NAMALWA (cell line): ENCODE results near the gene PPP1R1B.

Experiments used
- DNase-seq: peaks from one replicate; pipeline ENCODE4 v3.0.0-alpha.2; 2015; ENCODE audit warnings: low spot score

PPP1R1B gene

DNA sequence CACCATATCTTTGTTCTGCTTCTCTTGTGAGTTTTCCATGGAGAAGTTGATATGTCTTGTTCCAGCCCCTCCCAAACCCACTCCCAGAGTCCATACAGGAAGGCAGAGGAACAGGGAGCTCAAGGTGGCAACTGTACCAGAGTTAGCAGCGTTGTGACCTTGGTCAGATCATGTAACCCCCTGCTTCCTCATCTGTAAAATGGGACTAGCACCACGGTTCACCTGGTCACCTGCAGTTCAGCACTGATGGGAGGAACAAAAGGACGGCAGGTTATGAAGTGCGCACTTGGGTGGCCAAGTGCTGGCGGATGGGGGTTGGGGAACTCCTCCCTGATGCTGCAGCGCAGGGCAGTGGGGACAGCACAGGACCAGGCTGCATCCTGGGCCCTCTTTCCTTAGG lies 11.3 kb upstream of the PPP1R1B start:
- DNase-seq: no peak

DNA sequence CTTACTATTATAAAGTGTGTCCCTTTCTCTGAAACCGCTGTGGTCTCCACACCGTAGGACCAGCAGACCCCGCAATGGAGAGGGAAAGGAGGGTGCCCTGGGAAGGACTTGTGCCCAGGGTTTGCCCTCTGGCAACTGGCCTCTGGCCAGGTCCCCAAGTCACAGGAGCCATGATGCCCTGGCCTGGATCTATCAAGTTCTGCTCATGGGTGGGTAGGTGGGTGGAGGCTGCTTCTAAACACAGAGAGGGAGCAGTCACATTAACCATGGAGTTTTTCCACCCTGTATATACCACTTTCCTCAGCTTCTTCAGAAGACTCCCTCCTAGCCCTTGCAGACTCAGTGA lies 9.7 kb upstream of the PPP1R1B start:
- DNase-seq: no peak

DNA sequence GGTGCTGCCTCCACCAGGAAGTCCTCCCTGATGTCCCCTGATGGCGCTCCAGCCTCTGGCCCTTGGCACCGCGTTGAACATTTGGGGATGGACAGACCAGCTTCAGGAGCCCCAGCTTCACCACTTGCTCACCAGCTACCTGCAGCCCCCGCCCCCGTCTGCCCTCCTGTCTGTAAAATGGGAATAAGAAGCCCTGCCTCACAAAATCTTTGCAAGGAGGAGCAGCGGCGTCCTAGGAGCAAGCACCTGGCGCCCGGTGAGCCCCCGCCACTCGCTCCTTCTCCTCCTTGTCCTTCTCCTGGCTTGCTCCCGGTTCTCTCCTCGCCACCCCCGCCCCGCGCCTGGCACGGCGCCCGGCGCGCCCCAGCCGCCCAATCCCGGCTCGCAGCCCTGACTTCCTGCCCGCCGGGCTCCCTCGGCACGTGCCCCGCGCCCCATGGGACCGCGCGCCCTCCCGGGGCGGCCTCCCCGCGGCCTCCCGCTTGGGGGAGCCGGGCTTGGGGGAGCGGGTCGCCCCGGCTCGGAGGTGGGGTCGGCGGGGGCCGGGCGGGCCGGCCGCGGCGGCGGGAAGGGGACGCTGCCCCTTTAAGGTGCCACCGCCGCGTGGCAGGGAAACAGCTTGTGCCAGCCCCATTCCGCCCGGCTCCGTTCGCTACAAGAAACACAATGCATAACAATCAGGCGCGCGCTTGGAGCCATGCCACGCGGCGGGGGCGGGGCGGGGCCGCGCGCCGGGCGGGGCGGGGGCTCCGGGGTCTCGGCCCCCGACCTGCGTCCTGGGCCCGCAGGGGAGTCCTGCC lies 9.1 kb upstream of the PPP1R1B start:
- DNase-seq: peak; percentile 66

DNA sequence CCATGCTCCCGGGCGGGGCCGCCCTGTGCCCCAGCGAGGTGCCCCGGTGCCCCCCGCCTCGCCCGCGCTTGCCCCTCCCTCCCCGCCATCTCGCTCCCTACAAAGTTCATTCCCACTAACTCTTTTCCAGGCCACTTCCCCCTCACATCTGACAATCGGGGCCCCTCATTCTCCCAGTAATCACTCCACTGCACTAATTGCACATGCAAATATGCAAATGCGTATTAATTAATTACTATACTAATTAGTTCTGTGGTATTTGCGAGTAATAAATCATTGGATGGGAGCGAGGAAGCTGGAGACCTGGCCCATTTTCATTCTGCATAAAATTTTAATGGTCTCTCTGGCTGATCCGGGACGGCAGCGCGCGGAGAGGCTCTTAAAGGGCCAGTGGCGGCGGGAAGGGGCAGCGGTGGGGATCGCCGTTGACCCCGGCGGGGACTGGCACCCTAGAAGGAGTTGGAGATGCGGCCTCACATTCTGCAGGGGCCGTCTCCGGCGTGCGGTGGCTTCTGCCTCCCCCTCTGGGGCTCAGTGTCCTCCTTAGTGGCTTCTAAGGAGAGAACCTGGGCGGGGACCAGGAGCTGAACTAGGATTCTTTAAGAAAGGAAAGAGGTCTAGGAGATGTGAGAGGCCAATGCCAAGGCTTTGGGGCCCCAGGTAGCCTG lies 8.4 kb upstream of the PPP1R1B start:
- DNase-seq: peak; percentile 33

DNA sequence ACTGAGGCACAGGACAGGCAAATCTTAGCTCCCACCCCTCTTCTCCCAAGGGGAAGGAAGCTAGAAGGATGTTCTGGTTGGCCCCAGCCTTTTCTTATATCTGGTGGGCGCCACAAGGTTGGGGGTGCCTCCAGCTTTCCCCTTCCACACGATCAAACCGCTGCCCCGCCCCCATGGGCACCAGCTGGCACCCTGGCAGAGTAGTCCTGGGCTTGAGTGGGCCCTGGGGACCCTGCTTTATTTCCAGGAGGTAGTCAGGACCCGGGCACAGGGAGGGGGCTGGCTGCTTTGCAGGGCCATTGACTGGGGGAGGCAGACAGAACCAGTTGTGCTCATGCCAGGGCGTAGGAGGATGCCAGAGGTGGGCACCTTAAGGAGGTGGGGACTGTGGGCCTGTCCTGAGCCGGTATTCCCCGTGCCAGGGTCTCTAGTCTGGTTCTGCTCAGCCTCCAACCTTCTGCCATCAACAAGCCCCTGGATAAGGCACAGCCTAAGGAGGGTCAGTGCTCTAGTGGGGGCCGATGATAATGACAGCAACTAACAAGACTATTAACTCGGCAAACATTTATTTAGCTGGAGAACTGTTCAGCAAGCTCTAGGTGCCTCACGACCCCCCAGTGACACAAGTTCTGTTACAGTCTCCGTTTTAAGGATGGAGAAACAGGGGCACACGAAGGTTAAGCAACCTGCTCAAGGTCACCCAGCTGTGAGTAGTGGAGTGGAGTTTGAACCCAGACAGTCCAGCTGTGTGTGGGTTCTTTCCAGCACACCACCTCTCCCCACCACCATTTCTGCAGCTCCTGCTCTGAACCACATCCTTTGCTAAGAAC lies 7.6 kb upstream of the PPP1R1B start:
- peak; percentile 38 for DNase-seq

DNA sequence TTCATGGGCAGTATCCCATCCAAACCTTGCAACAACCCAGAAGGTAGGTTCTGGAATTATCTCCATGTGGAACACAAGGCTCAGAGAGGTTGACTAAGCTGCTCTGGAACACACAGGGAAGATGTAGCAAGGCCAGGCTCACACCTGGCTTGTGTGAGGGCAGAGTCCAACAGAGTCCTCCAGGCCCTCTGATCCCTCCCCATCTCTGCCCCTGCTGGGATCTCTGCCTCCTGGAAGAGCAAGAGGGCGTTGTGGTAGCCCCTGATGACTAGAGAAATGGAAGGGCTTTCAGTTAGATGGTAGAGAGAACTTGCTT lies 7.0 kb upstream of the PPP1R1B start:
- no peak for DNase-seq

DNA sequence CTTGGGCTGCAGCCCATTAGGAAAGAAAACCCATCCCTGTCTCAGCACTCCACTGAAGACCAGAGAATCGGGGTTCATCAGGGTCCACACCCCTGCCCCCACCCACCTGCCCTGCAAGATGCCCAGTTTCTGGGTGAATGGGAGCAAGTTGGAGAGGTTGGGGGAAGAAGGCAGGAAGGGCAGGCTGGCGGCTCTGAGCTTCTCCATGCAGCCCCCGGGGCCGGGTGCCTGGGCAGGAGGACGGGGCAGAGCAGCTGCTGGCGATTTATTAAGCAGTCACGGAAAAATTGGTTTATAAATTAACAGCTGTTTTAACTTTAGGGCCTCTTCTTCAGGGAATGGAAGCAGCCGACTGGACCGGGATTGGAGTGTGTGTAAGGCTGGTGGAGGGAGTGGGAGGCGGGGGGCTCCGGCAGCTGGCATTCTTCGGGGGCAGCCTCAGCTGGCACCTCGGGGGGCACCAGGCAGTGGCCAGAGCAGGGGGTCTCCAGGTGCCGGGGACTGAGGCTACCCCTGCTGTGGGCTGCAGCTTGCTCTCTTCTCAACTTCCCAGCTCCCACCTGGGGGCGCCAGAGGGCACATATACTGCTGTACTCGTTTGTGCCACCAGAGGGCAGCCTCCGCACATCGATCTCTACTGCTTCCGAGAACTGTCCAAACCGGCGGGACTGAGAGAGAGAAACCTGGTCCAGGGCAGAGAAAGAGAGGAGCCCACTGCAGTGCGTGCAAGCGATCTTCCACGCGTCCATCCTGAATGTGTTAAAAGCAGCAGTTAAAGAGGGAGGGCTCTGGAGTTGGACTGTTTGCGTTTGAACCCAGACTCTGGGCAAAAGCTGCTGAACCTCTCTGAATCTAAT lies 5.0 kb upstream of the PPP1R1B start:
- peak; percentile 92 for DNase-seq

DNA sequence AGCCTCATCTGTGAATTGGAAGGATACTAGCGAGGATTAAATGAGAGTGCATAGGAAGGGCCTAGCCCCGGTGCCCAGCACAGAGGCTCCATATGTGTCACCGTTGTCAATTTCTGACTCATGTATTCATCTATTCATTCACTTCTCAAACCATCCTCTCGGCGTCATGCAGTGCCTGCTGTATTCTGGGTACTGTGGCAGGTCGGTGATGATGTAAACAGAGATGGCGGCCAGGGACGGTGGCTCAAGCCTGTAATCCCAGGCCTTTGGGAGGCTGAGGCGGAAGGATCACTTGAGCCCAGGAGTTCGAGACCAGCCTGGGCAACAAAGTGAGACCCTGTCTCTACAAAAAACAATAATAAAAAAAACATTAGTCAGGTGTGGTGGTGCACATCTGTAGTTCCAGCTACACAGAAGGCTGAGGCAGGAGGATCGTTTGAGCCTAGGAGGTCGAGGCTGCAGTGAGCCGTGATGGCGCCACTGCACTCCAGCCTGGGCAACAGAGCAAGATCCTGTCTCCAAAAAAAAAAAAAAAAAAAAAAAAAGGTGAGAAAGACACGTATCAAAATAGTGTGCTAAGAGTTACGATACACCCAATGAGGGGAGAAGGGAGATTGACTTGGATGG lies 4.3 kb upstream of the PPP1R1B start:
- no peak for DNase-seq

DNA sequence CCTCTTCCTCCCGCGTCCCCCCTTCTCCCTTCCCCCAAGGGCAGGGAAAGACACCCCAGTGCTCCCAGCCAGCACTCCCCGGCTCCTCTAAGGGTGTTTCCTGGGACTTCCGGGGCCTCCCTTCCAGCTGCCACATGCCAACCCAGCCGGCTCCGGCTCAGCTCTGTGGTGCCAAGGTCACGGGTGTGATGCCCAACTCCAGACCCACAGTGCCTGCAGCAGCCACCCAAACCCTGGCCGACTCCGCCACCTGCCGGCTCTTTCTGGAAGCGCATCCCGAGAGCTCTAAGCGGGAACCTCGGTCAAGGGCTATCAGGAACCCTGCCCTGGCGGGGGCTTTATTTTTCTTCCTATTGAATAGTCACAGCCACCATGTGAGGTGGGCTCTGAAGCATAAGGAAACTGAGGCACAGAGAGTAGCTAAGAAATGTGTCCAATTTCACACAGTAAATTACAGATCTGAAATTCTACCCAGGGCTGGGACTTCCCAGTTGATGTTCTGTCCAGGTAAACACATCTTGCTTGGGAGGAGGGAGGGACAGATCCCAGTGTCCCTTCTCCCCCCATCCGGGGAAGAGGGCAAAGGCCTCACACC lies 3.3 kb upstream of the PPP1R1B start:
- peak; percentile 89 for DNase-seq

DNA sequence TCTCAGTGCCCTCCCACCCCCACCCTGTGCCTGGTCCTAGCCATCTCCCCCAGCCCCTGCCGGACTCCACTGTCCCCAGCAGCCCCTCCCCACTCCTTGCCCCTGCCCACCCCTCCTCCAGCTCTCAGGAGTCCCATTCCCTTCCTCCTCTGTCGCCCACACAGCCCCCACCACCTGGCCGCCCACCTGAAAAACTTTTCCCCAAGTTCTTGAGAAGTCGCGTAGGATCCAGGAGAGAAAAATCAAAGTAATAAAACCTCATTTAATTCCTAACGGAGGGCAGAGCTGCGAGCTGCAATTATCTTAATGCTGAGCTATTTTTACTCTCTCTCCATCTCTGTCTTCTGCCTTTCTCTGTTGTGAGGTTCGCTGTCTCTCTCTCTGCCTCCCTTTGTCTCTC lies 2.4 kb upstream of the PPP1R1B start:
- no peak for DNase-seq

DNA sequence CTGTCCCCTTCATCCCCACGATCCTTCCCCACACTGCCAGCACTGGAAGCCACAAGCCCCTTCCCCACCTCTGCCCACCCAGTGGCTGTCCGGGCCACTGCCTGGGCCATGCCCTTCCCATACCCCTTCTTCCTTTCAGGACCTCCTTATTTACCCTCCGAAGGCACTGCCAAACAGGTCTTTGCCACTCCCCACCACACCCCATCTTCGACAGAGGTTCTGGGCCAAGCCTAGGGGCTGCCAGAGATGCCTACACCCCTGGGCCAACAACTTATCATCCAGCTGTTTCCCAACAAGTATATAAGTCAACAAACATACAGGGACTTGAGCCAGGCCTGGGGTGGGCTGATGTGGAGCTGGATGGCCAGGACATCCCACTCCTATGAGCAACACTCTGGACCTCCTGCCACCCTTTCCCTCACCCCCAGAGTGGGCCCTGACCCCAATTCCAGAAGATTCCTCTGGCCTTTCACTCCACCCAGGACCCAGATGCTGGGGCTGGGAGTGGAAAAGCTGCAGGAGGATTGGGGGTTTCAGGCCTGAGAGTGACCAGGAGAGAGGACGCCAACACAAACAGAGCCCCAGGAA lies 1.5 kb upstream of the PPP1R1B start:
- no peak for DNase-seq

DNA sequence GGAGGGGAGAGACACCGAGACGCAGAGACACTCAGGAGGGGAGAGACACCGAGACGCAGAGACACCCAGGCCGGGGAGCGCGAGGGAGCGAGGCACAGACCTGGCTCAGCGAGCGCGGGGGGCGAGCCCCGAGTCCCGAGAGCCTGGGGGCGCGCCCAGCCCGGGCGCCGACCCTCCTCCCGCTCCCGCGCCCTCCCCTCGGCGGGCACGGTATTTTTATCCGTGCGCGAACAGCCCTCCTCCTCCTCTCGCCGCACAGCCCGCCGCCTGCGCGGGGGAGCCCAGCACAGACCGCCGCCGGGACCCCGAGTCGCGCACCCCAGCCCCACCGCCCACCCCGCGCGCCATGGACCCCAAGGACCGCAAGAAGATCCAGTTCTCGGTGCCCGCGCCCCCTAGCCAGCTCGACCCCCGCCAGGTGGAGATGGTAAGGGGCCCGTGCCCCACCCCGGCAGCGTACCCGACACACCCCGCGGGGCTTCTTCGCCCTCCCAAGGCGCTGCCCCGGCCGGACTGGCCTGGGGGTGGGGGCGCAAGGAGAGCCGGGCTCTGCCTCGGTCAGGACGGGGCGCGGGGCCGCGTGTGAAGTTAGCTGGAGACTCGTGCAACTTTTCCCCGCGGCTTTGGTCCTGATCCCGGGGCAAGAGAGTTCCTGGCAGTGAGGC lies 427 bp downstream of the PPP1R1B start:
- no peak for DNase-seq

DNA sequence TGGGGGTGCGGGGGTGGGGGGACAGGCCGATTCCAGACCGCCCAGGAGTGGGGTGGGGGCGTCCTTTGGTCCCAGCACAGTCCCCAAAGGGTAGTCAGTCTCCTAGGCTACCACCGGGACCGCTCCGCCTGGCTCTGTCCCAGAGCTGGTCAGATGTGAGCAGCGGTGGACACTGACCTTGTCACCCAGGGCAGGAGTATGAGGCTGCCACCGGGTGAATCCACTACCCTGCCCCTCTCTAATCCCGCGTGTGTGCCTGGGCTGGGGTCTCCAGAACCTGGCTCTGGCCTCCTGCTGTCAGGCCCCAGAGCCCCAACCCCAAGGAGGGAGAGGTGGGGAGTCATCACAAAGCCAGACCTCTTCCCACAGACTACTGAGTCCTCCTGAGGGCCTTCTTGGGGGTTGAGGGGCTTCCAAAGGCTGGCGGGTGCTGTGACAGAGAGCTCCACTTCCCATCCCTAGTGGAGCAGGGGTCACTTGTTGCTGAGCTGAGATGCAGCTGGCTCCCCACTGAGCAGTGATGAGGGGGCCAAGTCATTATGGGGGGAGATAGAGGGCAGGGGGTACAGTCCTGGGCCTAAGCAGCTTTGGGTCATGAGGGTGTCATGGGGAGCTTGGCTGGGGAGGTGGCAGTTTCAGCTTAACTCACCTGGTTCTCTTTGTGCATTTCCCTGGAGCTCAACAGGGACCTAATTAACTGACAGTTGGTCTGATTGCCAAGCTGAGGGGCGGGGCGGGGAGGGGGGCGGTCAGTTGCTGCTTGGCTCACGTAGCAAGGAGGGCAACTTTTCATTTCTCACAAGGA lies 1.2 kb downstream of the PPP1R1B start:
- no peak for DNase-seq

DNA sequence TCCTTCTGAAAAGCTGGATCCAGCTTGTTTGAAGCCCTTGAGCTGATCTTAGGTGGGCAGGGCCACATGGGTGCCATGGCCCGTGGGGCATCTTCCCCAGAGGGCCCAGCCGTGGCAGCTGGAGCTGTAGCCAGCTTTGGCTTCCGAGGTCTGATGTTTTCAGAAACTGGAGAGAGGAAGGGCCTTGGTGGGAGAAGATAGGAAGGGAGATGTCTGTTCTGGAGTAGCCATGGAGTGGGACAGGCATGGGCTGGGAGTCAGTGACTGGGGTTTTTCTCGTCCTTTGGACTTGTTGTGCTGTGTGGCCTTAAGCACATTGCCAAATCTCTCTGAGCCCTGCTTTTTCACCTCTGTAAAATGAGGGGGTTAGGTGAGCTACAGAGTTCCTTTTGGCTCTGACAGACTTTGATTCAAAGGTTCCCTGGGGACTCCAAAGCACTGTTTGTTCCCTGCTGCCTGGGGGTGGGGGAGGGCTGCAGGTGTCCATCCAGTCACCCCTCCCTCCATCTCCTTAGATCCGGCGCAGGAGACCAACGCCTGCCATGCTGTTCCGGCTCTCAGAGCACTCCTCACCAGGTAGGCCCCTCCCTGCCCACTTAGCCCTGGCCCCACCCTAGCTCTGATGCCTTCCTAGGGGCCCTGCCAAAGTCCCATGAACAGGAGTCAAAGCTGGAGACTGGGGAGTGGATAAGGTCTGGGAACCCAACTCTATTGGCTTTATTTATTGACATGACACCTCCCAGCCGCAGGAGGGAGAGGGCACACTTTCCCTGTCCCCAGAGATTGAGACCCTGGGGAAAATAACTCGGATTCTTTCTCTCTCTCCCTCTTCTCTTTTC lies 2.1 kb downstream of the PPP1R1B start:
- no peak for DNase-seq

DNA sequence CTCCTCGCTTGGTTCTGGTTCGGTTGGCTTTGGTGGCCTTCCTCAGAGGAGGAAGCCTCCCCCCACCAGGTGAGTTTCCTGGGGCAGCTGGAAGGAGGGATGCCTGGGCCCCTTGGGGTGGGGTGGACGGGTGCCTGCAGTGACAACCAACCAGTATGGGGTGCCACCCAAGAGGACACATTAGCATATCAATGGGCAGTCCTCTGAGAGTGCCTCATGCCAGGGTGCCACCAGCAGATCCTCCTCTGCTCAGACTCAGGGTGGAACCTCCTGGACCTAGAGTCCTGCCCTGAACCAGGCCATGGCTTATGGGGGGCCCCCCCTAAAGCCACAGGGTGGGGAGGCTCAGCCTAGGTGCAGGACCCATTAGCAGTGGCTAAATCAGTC lies 2.7 kb downstream of the PPP1R1B start:
- DNase-seq: no peak

DNA sequence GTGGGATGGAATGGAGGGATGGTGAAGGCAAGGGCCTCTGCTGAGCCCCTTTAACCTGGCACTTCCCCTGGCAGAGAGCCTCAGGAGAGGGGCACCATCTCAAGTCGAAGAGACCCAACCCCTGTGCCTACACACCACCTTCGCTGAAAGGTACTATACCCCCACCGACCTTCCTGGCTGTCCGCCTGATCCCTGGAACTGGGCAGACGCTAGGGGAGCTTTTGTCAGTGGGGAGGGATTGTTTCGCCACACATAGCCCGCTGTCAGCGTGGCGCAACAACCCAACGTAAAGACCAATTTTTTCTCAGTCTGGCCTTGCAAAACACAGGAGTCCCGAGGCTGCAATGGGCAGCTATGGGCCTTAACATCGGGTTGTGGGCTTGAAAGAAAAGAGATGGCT lies 3.1 kb downstream of the PPP1R1B start:
- DNase-seq: no peak

DNA sequence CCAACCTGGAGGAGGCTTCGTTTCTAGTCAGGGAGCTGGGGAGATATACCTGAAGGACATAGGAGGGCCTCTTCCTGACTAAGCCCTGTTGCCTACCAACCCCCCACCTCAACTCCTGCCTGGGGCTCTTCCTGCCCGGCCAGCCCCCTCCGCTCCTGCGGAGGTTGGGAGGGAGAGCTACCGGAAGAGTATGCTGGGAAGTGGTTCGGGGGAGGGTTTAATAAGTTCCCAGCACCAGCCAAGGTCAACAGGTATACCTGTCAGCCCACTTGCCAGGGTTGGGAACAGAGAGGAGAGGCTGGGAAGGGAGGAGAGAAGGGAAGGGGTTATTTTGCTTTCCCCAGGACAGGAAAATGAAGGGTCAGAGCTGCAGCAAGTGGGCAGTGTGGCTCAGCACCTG lies 4.7 kb downstream of the PPP1R1B start:
- no peak for DNase-seq

DNA sequence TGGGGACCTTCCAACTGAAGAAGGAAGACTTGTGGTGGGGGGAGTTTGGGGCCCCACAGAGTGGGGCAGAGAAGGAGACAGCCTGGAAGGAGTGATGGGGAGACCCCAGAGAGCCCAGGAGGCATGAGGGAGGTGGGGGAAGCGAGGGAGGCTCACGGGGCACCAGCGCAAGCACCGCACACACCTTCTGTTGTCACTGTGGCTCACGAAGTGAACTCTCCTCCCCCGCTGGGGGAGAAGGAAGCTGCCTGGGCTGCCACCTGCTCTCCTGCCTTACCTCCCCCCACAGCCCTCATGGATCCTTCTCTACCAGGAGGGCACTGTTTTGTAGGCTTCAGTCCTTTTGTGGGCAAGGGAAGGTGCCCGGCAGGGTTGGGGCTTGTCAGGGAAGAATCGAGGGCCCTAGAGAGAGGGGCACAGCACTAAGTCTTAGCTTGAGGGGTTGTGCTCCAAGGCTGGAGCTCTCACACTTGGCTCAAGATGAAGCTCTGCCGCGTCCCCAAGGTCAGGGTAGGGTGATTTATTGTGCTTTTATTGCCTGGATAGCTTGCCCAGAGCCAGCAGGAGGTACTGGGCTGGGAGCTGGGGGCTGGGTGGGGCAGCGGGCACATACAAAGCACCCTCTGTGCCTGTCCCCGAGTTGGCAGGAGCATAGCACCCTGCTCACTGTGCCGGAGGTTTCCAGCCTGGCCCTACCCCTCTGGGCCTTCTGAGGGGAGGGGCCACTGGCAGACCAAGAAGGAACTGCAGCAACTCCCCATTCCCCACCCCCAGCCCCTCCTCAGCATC lies 5.6 kb downstream of the PPP1R1B start:
- DNase-seq: no peak
